Stimulated activated CD8-positive, alpha-beta memory T cell treated with anti-CD3 and anti-CD28 coated beads, Interleukin-4, amount 100 ng/mL, for 1 hour (primary cell): ENCODE results near the gene AWAT1.
"Not testable (repeated sequence)": the region's sequence is repeated elsewhere in the genome, so short reads cannot be mapped to it uniquely, and the experiment has no call there.

ENCODE experiments used
- DNase-seq, 2 donors: peaks; one replicate each; pipeline ENCODE4 v3.0.0-alpha.2; 2020; ENCODE audit warnings: low read depth in 2 of 2, low spot score in 1 of 2

AWAT1 gene

DNA sequence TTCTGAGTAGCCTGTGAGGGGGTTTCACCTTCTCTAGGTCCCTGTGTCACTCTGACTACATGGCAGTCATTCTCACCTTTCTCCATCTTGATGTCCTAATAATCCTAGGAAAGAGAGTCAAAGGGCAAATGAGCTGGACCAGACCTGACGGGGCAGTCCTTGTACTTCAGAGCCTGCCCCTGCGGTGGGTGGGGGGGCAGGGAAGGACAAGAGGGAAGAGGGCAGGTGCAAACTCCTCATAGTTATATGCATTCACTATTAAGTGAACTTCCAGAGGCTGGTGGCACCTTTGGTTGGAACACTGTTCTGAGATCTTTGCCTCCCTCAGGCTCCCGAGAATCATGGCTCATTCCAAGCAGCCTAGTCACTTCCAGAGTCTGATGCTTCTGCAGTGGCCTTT is at the start of gene AWAT1:
TSS of gene AWAT1 (plus strand) at position 301 of the 400 bp plus-strand sequence. CDS start at position 342, 41 bp downstream.
- DNase-seq, result no peak

DNA sequence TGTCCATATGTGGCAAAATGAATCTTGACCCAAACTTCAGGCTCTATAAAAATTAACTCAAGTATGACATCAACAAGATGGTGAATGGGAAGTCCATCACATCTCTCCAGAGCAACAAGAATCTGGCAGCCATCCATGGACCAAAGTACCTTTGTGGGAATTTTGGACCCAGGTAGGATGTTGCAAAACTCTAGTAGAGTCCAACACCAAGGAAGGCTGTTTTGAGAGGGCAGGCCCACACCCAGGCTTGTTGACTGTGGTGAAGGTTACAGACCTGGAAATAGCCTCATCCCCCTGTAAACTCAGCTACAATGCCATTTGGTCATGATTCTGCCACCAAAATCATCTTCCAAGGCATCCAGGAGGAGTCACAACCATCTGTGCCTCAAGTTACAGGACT is 44.2 kb upstream of the AWAT1 start:
- no peak for DNase-seq

DNA sequence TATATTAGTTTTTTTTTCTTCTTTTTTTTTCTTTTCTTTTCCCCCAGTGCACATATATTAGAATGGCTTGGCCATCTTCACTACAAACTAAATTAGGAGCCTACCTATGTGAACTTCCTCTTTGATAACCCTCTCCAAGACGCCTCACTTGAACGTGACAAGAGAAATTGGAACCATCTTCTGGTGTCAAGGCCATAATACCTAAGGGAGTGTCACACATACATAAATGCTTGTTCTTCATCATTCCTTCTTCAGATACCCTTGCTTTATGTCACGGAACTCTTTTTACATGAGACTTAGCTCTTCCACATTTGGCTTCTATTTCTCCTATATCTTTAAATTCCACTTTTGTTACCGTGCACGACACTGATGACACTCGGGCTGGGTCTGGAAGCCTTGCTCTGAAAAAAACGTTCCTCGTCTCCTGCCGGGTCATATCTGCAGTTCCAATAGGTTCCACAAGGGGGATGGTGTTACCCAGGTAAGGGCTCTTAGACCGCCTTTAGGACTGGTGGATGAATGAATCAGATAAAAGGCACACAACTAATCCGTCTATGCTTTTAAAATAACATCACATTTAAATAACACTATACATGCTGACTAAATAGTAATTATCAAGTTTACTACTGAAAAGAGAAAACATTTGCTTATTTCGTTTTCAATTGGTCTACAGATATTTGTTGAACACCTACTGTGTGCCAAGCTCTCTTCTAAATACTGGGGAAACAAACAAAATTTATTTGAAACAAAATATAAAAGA is 37.3 kb upstream of the AWAT1 start:
- peak; percentile 23 to 32 for DNase-seq

DNA sequence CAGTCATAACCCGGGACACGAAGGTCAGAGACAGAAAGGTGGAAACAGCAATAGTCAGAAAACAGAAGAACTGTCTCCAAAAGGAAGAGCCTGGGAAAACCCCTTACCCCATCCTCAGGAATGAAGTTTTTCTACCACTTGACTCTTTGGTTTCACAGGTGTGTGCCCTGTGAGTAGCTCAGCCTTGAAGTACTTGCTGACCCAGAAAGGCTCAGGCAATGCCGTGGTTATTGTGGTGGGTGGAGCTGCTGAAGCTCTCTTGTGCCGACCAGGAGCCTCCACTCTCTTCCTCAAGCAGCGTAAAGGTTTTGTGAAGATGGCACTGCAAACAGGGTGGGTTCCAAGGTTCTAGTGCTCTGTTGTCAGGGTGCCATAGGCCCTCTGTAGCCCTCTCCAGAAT is 32.7 kb upstream of the AWAT1 start:
- DNase-seq, result no peak

DNA sequence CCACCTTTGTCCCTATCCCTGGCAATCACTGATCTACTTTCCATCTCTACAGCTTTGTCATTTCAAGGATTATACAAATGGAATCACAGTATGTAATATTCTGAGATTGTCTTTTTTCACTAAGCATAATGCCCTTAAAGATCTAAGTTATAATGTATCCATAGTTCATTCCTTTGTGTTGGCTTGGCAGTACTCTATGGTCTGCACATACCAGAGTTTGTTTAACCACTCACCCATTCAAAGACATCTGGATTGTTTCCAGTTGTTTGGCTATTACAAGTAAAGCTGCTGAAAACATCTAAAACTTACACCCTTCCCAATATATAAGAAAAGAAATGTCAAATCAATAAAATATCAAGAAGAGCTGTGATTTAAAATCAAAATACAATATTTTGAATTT is 26.0 kb upstream of the AWAT1 start:
- DNase-seq, result no peak

DNA sequence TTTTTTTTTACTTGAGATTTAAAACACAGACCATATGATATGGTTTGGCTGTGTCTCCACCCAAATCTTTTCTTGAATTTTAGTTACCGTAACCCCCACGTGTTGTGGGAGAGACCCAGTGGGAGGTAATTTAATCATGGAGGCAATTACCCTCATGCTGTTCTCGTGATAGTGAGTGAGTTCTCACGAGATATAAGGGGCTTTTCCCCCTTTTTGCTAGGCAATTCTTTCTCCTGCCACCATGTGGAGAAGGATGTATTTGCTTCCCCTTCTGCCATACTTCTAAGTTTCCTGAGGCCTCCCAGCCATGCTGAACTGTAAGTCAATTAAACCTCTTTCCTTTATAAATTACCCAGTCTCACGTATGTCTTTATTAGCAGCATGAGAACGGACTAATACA is 24.9 kb upstream of the AWAT1 start:
- not testable (repeated sequence) for DNase-seq

DNA sequence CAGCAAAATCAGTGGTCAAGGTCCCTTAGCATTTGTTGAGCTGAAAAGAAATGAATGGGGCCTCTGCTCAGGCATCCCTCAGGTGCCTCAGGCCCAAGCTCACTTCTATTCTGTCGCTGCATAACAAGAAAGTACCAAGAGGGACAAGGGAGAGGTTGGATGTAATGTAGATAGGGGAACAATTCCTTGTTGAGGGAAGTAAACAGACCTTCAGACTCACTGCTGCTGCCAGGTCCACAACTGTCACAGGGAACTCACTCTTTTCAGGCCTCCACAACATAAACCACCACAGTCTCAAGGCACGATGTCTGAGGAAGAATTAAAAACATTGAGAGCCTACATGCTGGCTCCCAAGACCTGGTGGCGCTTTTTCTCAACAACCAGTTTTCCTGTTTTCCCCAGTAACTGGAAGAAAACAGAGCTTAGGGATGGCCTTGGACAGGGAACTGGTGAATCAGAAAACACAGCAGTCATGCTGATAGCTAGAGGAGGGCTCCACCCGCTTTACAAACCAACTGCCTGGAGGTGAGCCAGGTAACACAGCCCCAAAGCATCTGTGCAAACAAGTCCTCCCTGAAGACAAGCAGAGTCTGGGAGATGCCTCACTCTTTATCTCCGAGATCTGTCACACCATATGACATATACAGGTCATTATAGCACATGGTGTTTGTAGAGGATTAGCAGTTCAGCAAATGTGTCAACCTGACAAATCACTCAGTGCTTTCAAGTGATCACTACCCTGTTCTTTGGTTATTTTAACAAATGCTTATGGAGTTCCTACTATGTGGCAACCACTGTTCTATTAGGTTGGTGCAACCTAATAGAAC is 14.3 kb upstream of the AWAT1 start:
- DNase-seq, result no peak

DNA sequence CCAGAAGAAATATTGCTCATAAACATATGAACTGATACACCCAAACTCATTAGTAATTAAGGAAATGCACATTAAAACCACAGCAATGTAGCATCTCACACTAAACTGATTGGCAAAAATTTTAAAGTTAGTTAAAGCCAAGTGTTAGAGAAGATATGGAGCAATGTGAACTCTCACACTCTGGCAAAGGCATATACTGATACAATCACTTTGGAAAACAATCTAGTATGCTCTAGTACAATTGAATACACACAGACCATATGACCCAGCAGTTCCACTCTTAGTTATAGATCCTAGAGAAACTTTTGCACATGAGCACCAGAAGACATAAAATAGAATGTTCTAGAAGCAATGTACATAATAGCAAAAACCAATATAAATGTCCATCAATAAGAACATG is 8.4 kb upstream of the AWAT1 start:
- no peak for DNase-seq

DNA sequence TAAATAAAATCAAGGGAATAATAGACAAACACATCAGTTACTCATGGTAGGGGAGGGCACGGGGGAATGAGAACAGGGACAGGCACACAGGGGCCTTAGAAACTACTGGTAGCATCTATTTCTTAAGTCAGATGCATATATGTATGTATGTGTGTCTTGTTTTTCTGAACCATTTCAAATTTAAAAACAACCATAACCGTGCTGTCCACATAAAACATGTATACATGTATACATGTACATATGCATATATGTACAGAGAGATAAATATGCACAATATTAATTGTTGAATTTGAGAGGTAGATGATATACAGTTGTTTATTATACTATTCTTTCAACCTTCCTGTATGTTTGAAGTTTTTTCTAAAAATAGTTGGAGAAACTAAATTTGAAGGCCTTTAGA is 7.8 kb upstream of the AWAT1 start:
- DNase-seq, result no peak

DNA sequence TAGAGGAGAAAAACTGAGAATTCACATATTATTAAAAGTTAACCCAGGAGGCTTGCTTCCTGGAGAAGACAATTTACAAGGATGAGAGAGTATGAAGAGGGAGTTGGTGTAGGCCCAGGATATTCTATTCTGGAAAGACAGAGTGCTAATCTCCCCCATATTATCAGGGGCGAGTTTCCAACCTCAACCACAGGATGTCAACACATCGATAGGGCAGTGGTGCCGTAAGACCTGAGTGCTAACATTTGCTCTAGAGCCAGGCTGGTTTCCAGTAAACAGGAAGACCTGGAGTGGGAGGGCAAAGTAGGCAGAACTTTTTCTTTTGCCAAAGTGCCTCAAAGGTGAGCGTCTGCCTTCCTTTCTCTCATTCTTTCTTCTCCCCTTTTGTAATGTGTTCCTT is 2.8 kb upstream of the AWAT1 start:
- no peak for DNase-seq

DNA sequence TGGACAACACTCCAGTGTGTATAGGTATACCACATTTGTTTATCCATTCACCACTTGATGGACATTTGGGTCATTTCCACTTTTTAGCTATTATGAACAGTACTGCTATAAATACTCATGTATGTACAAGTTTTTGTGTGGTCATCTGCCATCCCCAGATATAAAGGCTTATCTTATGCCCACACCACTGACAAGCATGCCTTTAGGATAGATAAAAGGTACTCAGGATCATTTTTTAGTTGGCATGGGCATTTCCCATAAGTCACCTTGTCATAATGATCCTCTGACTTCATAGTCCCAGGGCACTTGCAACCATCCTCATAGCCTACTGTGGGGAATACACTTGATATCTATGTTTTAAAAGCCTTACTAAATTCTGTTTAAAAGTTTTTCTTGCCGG is 6.3 kb downstream of the AWAT1 start:
- no peak for DNase-seq

DNA sequence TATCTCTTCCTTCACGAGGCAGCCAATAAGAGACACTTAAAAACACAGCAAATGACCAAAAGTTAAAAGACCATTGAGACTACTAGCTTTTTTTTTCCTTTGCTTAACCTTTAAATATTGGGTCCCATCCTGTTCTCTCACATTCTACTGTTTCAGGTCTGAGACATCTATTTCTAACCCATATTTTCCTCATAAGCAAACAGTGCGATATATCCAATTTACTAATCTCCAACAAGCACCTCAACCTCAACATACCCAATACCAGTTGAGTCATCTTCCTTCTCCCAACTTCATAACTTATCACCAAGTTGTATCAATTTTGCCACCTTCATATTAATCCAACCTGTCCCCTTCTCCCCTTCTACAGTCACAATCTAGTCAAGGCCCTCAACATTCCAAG is 7.0 kb downstream of the AWAT1 start:
- no peak for DNase-seq

DNA sequence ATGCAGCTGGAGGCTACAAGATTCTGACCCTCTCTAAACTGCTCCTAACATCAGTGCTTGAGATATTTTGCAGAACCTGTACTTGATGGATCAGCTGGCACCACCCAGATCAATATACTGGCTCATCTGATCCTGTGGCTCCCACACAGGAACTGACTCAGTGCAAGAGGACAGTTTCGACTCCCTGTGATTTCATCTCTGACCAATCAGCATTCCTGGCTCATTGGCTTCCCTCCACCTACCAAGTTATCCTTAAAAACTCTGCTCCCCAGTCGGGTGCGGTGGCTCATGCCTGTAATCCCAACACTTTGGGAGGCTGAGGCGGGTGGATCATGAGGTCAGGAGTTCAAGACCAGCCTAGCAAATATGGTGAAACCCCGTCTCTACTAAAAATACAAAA is 9.1 kb downstream of the AWAT1 start:
- not testable (repeated sequence) for DNase-seq

DNA sequence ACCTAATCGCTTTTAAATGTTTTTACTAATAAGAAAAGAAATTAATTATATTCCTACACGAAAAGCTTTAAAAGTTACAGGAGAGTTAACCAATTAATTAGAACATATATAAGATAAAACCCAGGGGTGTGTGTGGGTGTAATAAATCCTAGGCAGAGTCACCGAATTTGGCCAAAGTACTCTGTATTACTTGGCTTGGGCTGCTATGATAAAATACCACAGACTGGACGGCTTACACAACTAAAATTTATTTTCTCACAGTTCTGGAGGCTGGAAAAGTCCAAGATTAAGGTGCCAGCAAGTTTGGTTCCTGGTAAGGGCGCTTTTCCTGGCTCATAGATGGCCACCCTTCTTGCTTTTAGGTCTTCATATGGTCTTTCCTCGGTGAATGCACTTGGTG is 10.4 kb downstream of the AWAT1 start:
- DNase-seq, result no peak

DNA sequence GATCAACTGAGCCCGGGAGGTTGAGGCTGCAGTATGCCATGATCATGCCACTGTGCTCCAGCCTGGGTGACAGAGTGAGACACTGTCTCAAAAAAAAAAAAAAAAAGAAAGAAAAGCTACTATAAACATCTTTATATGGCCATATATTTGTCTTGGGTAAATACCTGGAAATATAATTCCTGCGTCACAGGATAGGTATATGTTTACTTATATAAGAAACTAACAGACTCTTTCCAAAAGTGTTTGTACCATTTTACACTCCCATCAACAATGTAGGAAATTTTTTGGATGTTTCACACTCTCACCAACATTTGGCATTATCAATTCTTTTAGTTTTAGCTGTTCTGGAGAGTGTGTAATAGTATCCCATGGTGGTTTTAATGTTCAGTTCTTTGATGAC is 12.8 kb downstream of the AWAT1 start:
- DNase-seq, result no peak

DNA sequence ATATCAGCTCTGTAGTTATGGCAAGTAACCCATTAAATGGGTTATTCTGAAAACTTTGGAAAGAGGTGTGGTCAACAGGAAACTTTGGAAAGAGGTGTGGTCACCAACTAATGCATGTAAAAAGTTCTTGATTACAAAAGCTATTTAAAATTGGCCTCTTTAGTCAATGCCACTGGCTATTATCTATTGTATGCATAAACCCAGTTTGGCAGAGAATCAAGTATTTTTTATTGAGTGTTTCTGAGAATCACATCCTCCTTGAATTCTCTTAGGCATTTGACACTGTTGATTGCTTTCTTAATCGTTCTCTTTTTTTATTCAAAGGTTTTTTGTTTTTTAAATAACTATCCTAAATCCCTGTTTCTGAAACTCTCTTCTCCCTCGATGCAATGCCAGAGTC is 18.0 kb downstream of the AWAT1 start:
- no peak for DNase-seq

DNA sequence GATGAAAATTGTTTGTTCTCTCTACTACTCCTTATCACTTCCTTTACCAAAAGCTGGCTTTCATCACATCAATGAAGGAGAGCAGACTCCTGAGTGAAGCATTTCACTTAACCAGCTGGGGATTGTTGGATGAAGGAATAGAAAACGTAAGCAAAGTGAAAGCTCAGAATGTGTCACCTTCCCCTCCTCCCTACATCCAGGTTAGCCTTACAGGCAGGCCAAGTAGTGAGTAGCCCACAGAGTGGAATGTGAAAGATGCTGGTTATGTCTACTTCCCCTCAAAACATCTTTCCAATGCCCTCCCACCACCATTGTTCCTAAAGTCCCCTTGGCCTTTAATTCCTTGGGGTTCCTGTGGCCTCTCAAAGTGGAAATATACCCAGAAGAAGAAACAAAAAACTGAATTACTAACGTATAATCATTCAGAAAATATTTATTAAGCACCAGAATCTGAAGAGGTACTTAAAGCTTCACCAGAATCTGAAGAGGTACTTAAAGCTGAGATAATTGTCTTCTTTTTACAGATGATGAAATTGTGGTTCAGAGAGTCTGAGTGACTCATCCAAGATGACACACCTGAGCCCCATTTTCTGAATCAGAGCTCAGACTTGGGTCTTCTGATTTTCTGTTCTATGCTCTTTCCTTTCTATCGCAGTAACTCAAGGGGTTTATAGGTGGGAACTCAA is 19.1 kb downstream of the AWAT1 start:
- no peak for DNase-seq

DNA sequence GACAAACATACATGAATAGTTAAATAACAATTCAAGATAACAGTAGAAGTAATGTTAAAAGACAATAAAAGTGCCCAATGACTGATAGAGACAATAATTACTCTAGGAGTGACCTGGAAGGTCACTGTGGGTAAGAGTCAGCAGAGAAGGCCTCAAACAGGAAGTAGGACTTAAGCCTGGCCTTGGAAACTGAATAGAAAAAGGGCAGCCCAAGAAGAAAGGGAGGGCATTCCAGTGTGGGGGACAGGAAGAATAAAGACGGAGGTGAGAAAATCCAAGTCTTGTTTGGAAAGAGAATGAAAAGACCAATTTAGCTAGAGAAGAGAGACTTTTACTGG is 19.6 kb downstream of the AWAT1 start:
- no peak for DNase-seq

DNA sequence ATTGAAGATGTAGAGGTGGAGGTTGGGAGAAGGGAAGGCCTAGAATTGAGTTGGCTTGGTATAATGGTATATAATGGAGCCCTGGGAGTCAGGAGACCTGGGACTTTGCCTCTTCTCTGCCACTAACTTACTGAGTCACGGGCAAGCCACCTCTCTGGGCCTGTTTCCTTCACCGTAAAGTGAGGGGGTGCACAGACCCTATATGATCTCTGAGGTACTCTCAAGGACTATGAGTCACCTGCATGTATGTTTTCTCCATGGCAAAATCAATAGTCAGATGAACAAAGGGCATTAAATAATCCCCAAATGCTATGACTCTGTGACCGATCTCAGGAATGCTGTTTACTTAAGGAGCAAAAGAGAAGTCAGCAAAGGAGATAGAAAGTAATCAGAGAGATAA is 20.5 kb downstream of the AWAT1 start:
- DNase-seq, result no peak

DNA sequence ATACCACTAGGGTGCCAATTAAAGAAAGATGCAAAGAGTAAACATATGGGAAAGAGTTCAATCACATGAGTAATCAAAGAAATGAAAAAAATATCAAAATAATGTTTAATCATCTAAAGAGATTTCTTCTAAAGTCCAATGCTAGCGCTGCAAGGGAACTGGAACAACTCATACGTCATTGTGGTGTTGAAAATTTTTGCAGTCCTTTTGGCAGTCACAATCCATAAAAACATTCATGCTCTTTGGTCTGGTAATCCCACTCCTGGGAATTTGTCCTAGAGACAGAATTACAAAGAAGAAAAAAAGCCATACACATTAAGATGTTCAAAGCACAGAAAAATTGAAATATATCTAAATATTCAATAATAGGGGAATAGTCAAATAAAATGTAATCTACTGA is 21.0 kb downstream of the AWAT1 start:
- DNase-seq, result no peak

DNA sequence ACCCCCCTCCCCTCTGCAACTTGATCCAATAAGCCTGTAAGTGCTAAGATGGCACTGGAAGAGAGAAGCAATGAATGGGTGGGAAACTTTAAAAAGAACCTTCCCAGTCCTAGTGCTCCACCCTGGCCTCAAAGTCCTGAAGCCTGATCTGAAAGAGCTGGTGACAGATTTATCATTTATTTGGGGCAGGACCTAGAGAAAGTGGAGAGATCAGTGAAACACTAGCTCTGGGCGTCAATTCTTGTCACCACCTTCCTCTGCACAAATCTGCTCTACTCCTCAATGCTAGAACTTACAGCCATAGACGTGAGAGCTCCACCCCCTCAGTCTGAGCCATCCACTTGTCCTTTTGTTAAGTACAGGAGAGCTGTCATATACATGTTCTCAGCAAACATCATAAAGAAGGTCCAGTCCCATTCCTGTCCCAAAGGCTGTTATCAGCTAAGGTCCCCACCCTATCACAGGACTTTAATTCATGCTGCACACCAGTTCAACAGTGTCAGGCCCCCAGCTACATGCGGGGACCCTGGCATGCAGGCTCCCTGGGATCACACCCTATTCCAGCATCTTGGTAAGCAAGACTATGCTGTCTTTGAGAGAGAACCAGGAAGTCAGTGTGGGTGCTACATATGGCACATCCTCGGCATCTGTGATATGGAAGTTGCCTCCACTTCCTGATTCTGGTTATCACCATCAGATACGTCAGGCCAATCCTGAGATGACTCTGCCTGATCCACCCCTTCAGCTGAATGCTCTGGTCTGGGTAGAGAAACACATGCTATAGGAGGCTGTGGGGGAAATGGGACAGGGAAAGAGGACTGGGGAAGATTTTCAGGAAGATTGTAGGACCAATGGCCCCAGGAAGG is 23.2 kb downstream of the AWAT1 start:
- DNase-seq, result no peak
